ENCODE measurements around the gene FTO.

The FTO gene

GRCh38 chr16:53753431-53753830 lies 49.5 kb downstream of the FTO start:
- no peak for DNase-seq (ENCODE audit: low spot score)

DNA sequence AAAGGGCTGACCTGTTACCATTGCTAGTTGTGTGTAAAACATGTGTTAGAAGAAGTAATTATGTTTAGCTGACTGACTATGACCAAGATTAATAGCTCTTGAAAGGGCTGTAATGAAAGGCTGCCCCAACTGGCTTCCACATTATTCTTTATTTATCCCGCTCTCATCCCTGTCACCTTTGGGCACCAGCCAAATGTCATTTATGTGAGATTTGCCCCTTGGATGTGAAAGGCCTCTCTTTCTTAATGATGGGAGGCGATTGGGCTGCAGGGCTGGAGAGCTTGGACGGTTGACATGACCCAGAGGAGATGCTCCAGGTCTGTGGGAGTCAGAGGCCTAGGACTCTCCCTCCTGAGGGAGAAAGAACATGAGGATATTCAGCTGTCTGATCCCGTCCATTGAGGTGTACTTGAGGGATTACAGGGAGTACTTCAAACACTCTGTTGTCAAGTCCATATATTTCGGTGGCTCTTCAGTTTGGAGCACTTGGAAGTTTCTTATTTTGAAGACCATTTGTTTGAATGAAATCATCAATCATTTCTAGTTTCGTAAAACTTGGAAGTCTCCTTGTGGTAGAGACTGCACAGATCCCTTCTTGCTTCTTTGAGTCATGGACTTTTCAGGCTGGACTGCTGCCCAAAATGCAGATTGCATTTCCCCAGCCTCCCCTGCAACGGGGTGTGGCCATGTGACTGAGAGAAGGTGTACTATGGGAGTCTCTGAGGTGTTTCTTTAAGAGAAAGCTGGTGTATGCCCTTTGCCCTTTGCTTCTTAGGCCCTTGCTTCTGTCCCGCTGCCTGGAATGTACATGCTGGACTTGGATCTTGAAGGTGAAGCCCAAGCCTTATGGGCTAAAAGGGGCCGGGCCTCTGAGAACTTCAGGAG lies 51.3 kb downstream of the FTO start:
- DNase-seq (ENCODE audit: low spot score): no peak
- TF ChIP-seq, protein P1, sequence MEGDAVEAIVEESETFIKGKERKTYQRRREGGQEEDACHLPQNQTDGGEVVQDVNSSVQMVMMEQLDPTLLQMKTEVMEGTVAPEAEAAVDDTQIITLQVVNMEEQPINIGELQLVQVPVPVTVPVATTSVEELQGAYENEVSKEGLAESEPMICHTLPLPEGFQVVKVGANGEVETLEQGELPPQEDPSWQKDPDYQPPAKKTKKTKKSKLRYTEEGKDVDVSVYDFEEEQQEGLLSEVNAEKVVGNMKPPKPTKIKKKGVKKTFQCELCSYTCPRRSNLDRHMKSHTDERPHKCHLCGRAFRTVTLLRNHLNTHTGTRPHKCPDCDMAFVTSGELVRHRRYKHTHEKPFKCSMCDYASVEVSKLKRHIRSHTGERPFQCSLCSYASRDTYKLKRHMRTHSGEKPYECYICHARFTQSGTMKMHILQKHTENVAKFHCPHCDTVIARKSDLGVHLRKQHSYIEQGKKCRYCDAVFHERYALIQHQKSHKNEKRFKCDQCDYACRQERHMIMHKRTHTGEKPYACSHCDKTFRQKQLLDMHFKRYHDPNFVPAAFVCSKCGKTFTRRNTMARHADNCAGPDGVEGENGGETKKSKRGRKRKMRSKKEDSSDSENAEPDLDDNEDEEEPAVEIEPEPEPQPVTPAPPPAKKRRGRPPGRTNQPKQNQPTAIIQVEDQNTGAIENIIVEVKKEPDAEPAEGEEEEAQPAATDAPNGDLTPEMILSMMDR (IDR thresholded peaks at IDR 0.05; ENCODE audit: extremely low read depth, missing control alignments): no peak

More at GRCh38 chr16:53753431-53753830, 49.5 kb downstream of the FTO start:
- TF ChIP-seq, protein P1 (IDR thresholded peaks at IDR 0.05; ENCODE audit: extremely low read depth, missing control alignments): no peak

DNA sequence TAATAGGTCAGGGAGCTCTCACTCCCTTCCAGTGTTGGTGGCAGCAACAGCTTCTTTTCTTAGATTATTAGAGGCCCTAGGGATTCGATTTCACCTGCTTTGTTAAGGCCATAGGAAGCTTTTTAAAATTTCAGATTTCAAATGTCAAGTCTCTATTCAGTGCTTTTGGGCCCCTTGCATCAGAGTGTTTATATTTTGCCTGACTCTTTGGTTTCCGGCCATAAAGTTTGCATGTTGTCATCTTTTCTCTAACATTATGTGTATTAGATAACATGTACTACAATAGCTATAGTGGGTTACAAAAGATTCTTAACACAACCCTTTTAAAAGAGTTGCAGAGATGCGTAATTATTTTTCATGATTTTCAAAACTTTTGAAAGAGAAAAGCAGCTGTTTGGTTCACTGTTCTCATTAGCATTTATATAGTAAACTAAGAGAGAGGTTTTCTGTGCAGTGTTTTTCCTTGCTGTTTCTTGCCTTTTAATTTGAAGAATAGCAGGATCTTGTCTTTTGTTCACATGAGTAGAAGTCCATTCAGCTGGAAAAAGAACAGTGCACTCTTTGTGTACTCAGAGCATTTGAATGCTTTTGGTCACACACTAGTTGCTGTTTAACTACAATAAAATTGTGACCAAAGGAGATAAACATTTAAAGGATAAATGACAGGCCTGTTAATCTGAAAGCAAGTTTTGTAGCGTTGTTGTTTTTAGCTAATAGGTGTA lies 52.5 kb downstream of the FTO start:
- TF ChIP-seq, protein P1 (IDR thresholded peaks at IDR 0.05; ENCODE audit: extremely low read depth, missing control alignments): no peak
- no peak for DNase-seq (ENCODE audit: low spot score)

DNA sequence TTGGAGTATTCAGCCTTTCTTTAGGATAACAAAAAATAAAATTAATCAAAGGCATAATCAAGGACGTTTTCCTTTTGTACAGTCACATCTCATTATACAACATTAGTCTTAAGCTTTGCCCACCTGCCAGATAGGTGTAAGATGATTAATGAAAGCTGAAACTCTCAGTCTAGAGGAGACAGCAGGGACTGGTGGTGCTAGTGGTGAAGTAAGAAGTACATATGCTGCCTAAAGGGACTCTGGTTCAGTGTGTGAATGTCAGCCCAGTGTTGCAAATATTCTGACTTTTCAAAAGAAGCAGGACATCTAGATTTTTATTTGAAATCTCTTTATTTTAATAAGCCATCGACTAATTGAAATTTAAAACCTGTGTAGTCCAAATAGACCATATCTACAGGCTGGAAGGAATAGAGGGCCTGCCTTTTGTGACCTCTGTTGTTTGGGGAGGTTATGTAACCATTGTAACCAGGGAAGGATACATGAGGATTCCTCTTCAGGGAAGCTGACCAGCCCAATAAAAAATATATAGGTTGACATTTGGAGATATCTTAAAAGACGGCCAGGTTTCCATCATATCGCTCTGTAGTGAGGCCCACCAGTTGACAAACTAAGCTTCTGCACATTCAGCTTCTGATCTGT lies 54.1 kb downstream of the FTO start:
- TF ChIP-seq, protein P1 (IDR thresholded peaks at IDR 0.05; ENCODE audit: extremely low read depth, missing control alignments): no peak
- DNase-seq (ENCODE audit: low spot score): no peak

DNA sequence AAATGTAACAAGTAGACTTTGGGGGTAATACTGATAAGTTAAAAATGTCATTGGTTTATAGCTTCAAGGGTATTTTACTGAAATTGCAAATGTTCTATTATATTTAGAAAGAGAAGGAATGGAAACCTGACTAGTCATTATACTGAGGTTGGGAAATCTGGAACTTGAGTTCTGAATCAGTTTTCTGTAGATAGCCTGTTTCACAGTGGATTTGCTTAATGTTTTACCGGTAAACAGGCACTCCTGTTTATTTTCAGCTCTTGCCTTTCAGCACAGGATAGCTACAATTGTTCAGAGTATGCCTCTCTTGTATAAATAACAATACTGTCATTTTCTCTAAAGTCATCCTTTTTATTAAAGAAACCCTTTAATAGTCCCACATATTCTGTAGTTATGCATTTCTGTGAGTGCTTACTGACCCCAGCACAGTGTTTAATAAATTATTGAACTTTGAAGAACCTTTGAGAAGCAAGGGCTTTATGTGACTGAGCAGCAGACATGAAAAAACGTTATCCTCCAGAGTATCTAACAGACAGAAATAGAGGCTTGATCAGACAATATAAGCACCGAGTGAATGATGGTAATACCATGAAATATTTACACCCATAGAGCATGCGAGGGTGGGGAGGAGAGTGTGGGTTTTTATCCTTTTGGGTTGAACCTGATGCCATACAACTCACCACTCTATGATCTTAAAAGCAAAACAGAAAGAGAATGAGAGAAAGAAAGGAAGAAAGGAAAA lies 58.2 kb downstream of the FTO start:
- TF ChIP-seq, protein P1 (IDR thresholded peaks at IDR 0.05; ENCODE audit: extremely low read depth, missing control alignments): no peak
- no peak for DNase-seq (ENCODE audit: low spot score)

- no peak for DNase-seq (ENCODE audit: low spot score)
- TF ChIP-seq, protein P1 (IDR thresholded peaks at IDR 0.05; ENCODE audit: extremely low read depth, missing control alignments): no peak
Measured at GRCh38 chr16:53766304-53767016, 62.5 kb downstream of the FTO start.

Measured in GM20000 (cell line).